ENCODE data around the gene WBP2. TPM values are rescaled to one million over a fixed set of nuclear protein-coding genes. Genes with fewer than 3 reads are reported as not detected.

WBP2 gene
- total and polyA plus RNA-seq, 9 of the 15 experiments (the other 6 are each of a cell fraction or from before 2014, with no cell fraction given) = 2.2 to 74.3 (median 20.0) TPM

- FAIRE-seq (no peak), ATAC-seq (no peak), DNase-seq (ENCODE audit: extremely low read depth in 1 of 4, low spot score in 3 of 4) (no peak)
- H3K36me3 ChIP-seq (ENCODE audit: control insufficient read depth, insufficient read depth, low read length) = peaks cover 62% of the 10 kb centered on the region; the same call in 2 of the 3 replicates
- no peaks in the 10 kb centered on the region for H3K79me2 ChIP-seq (ENCODE audit: control insufficient read depth, insufficient read depth, low read length)
- peak overlapping the region in 1 of 2 experiments; percentile 80; a peak in 2 of 4 replicates for H3K9ac ChIP-seq (ENCODE audit: insufficient read depth in 1 of 2, low read depth in 2 of 2, low read length in 2 of 2)
- H2AFZ ChIP-seq (ENCODE audit: low read depth, low read length) = no peak overlapping the region
- peaks cover 3% of the 10 kb centered on the region for H3K9me1 ChIP-seq (ENCODE audit: control insufficient read depth, insufficient read depth, low read length)
- POLR2A ChIA-PET = interaction anchor here (0.6 to 2.3 kb wide), 9 partner anchors 8 to 452 kb away, joined by 3 to 17 read pairs (median 4); partner anchors contain the start of gene UBALD2
- H4K20me1 ChIP-seq (replicated peaks; ENCODE audit: control insufficient read depth, insufficient read depth, low read length) = no peaks in the 10 kb centered on the region
- H3K4me1 ChIP-seq (replicated peaks in 1 of 2; ENCODE audit: control insufficient read depth in 2 of 2, insufficient read depth in 2 of 2, low read length in 2 of 2) = peaks cover 10 to 29% of the 10 kb centered on the region in 2 experiments
- no peak overlapping the region for H3K4me3 ChIP-seq
- BruUV-seq (replicated peaks) = no TSS peak
- CTCF ChIA-PET (ENCODE audit: low intra/inter-chr PET ratio) = no interaction called here
- TF ChIP-seq EWSR1 (IDR thresholded peaks at IDR 0.05; ENCODE audit: borderline replicate concordance, low read depth, partially characterized antibody) = no peak
- TF ChIP-seq ZNF445 (CRISPR knock-in tag; IDR thresholded peaks at IDR 0.05; ENCODE audit: low read depth) = no peak
- TF ChIP-seq HDAC1 (IDR thresholded peaks at IDR 0.05) = no peak
- 0 out of 2 replicates have a peak, but pooled peaks have one; percentile 22 for TF ChIP-seq ZNF740 (CRISPR knock-in tag; IDR thresholded peaks at IDR 0.05)
- no peak for TF ChIP-seq ZNF740 (tag; IDR thresholded peaks at IDR 0.05)
- in situ Hi-C loops (cut with MboI) (no loop called here), intact Hi-C loops (cut with micrococcal nuclease) (no loop called here)
- no peaks in the 10 kb centered on the region for H3K27me3 ChIP-seq (ENCODE audit: control insufficient read depth in 2 of 2, insufficient read depth in 2 of 2, low read length in 2 of 2)
- no peaks in the 10 kb centered on the region for H3K9me3 ChIP-seq (replicated peaks; ENCODE audit: control insufficient read depth, insufficient read depth, low read depth, low read length)
- WGBS (ENCODE audit: insufficient coverage, low coverage, missing lambda C conversion rate) = 87% methylated on average over 23 of the region's 24 CpGs
- H3K27ac ChIP-seq (ENCODE audit: extremely low read depth, low read depth, low read length) = no peak overlapping the region
- H3K4me2 ChIP-seq (ENCODE audit: insufficient read depth, low read length) = no peak overlapping the region
These were observed 41.8 kb downstream of the WBP2 start for GRCh38 chr17:75813081-75814020.

All from K562 (cell line).